ENCODE results near the gene EP400.

DNA sequence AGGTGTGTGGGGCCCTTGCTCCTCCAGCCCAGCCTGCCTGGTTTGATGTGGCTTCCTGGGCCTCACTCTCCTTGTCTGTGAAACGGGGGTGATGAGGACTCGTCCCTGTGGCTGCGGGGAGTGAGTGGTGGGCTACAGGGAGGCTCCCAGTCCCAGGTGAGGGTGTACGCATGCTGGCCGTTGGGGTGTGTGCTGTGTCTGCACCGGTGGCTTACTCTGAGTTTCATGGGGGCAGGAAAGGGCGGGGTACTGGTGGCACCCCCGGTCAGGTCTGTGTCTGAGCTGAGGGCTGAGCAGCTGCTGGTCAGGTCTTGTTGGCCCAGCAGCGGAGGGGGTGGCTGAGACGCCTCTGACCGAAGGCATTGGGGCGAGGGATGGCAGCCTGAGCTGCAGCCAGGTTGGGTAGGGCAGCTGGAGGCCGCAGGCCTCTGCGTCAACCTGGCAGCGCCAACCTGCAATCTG is 44.1 kb upstream of the EP400 start:
- TF ChIP-seq, protein P1, sequence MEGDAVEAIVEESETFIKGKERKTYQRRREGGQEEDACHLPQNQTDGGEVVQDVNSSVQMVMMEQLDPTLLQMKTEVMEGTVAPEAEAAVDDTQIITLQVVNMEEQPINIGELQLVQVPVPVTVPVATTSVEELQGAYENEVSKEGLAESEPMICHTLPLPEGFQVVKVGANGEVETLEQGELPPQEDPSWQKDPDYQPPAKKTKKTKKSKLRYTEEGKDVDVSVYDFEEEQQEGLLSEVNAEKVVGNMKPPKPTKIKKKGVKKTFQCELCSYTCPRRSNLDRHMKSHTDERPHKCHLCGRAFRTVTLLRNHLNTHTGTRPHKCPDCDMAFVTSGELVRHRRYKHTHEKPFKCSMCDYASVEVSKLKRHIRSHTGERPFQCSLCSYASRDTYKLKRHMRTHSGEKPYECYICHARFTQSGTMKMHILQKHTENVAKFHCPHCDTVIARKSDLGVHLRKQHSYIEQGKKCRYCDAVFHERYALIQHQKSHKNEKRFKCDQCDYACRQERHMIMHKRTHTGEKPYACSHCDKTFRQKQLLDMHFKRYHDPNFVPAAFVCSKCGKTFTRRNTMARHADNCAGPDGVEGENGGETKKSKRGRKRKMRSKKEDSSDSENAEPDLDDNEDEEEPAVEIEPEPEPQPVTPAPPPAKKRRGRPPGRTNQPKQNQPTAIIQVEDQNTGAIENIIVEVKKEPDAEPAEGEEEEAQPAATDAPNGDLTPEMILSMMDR (IDR thresholded peaks at IDR 0.05), result no peak
- TF ChIP-seq POLR2A (IDR thresholded peaks at IDR 0.05), result no peak
